Measurements from ENCODE around the gene PHF2.

PHF2 gene

DNA sequence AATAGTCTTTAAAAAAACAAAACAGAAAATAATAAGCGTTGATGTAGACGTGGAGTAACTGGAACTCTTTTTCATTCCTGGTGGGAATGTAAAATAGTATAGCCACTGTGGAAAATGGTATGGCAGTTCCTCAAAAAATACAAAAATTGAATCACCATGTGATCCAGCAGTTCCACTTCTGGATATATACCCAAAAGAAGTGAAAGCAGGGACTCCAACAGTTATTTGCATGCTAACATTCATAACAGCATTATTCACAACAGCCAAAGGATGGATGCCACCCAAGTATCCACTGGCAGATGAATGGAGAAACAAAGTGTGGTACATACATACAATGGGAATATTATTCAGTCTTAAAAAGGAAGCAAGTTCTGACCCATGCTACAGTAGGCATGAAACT, 4.2 kb upstream of the PHF2 start:
- no peaks in the 10 kb centered on the region for H3K27me3 ChIP-seq (ENCODE audit: control insufficient read depth, insufficient read depth, low read length)
- no peak overlapping the region for H3K4me3 ChIP-seq (ENCODE audit: low read length)

DNA sequence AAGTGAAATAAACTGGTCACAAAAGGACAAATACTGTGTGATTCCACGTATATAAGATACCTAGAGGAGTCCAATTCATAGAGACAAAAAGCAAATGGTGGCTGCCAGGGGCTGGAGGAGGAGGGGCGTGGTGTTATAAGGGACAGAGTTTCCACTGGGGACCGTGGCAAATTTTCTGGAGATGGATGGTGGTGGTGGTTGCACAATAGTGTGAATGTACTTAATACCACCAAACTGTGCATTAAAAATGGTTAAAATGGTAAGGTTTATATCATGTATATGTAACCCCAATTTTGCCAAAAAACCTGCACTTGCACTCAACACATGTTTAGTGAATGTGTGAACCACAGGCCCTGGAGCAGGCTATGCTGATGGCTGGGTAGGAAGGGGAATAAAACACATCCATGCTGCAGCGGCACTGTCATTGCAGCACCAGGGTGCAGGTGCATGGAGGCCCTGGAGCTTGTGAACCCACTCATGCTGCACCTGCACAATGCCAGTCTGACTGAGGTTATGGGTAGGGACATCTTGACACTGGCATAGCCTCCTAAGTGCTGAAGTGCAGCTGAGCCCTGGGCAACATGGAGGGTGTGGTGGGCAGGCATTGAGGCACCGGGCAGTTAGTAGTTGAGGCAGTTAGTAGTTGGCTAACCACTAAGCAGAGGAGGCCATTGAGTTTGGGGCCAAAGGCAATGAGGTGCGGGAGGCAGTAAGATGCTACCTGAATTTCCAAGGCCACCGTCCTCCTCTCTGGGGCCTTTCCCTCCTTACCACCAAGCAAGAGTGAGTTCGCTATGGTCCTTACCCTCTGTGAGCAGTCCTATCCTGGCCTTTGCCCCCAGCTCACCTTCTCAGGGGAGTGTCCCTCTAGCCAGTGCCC, 3.5 kb upstream of the PHF2 start:
- Histone ChIP-seq H3K4me3 (ENCODE audit: low read length) (no peak overlapping the region), H3K9me3 (ENCODE audit: control insufficient read depth, low read length) (no peaks in the 10 kb centered on the region), H3K36me3 (ENCODE audit: control insufficient read depth, insufficient read depth, low read length) (no peaks in the 10 kb centered on the region), H3K4me1 (ENCODE audit: control insufficient read depth, insufficient read depth, low read length) (peaks cover 17% of the 10 kb centered on the region), H3K27me3 (ENCODE audit: control insufficient read depth, insufficient read depth, low read length) (no peaks in the 10 kb centered on the region), H3K9ac (ENCODE audit: low read length) (no peak overlapping the region)

More for the DNA sequence above, 4.2 kb upstream of the PHF2 start:
- Histone ChIP-seq H3K9ac (ENCODE audit: low read length) (no peak overlapping the region), H3K9me3 (ENCODE audit: control insufficient read depth, low read length) (no peaks in the 10 kb centered on the region), H3K36me3 (ENCODE audit: control insufficient read depth, insufficient read depth, low read length) (no peaks in the 10 kb centered on the region), H3K4me1 (ENCODE audit: control insufficient read depth, insufficient read depth, low read length) (peaks cover 17% of the 10 kb centered on the region)

DNA sequence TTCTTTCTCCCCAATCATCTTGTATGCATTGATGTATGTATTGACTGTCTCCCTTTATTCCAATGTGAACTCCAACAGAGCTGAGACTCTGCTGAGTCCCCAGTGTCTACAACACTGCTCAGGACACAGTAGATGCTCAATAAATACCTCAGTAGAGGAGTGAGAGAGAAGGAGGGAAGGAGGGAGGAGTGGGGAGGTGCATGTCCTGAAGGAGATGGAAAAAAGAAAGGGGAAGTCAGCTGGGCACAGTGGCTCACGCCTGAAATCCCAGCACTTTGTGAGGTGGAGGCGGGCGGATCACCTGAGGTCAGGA, 2.9 kb upstream of the PHF2 start:
- Histone ChIP-seq H3K4me1 (ENCODE audit: control insufficient read depth, insufficient read depth, low read length) (peaks cover 20% of the 10 kb centered on the region), H3K9ac (ENCODE audit: low read length) (no peak overlapping the region), H3K9me3 (ENCODE audit: control insufficient read depth, low read length) (no peaks in the 10 kb centered on the region), H3K27me3 (ENCODE audit: control insufficient read depth, insufficient read depth, low read length) (no peaks in the 10 kb centered on the region), H3K4me3 (ENCODE audit: low read length) (no peak overlapping the region), H3K36me3 (ENCODE audit: control insufficient read depth, insufficient read depth, low read length) (no peaks in the 10 kb centered on the region)

DNA sequence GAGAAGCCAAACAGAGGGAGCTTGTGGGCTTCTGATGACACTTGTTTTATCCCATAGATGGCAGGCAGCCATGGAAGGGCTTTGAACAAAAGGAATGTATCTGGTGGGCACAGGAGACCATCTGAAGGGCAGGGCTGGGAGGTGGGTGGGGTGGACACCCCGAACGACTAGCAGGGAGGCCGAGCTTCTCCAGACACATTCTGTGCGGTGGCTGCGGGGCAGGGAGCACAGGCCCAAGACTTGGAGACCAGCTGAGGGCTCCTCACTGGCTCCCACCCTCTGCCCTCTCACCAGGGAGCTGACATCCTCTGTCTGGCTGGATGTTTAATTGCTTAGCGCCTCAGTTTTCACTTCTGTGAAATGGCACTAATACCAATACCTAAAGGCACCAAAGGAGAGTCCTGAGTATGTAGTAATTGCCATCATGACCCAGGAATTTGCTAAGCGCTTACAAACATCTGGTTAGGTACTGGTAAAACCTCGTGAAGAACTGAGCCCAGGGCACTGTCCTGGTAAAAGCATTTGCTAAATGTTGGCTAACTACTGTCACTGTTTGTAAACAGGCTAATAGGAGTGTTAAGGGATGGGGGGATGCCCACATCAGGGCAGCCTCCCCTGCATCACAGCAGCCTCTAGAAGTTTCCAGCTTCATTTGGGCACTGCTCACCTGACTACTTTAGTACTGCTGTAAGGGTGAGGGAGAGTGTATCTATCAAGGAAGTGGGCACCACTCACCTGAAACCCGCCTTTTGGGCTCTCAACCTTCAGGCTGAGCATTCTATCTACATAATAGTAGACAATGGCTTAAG, 2.1 kb upstream of the PHF2 start:
- H3K4me3 ChIP-seq (ENCODE audit: low read length): no peak overlapping the region
- peaks cover 21% of the 10 kb centered on the region for H3K4me1 ChIP-seq (ENCODE audit: control insufficient read depth, insufficient read depth, low read length)
- H3K9me3 ChIP-seq (ENCODE audit: control insufficient read depth, low read length): no peaks in the 10 kb centered on the region
- H3K36me3 ChIP-seq (ENCODE audit: control insufficient read depth, insufficient read depth, low read length): no peaks in the 10 kb centered on the region
- H3K9ac ChIP-seq (ENCODE audit: low read length): peak overlapping the region; percentile 96
- no peaks in the 10 kb centered on the region for H3K27me3 ChIP-seq (ENCODE audit: control insufficient read depth, insufficient read depth, low read length)

DNA sequence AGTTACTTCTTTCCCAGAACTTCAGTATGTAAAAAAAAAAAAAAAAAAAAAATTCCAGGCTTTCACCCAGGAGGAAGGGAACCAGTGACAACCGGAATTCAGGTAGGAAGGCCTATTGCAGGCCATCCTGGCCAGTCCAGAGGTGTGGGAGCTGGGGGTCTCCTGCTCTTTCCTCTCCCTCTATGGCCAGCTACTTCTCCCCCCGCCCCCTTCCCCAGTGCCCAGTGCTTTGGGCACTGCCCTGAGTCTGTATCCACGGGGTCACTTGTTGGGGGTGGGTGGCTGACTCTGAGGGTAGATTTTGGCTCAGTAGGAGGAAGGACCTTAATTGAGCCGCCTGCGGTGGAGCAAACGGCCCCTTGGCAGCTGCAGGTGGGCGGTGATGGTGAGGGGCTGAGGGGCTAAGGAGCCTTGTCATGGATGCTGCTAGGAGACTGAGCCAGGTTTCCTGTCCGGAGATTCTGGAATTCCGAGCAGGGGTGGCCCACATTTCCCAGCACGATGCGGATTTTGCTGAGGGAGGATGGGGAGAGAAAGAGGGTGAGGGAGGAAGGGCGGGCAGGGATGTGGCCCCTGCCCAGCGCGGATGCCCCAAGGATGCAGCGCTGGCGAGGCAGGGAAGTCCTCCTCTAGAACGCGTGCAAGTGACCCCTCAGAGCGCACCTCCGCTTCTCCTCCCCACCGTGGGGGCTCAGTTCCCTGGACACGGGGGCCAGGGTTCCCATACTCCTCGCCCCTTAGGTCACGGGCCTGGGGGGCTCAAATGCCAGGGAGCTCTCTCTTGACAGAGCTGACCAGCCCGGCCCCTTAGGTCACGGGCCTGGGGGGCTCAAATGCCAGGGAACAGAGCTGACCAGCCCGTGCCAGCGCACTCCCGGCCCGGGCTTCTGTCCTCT, 1.2 kb upstream of the PHF2 start:
- H3K4me3 ChIP-seq (ENCODE audit: low read length): peak overlapping the region; percentile 52

DNA sequence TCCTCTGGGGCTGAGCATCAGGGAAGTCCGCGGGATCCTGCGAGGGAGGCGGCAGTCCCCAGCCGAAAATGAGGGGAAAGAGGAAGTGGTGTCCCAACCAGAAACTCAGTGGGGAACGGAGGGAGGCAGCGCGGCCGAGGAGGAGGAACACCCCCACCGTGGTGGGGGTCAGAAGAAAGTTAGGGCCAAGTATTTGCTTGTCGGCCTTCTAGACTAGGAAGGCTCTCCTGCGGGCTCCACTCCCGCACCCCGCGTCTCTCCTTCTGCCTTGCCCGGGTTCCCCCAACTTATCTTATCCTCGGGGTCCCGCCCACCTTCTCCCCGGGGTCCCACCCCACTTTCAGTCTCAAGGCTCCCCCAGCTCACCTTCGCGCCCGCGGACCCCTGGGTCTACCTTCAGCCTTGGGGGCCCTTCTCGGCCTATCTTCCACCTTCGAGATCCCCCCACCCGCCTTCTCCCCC, 557 bp upstream of the PHF2 start:
- Histone ChIP-seq H3K27me3 (ENCODE audit: control insufficient read depth, insufficient read depth, low read length) (no peaks in the 10 kb centered on the region), H3K9me3 (ENCODE audit: control insufficient read depth, low read length) (no peaks in the 10 kb centered on the region), H3K4me1 (ENCODE audit: control insufficient read depth, insufficient read depth, low read length) (peaks cover 36% of the 10 kb centered on the region), H3K36me3 (ENCODE audit: control insufficient read depth, insufficient read depth, low read length) (no peaks in the 10 kb centered on the region), H3K9ac (ENCODE audit: low read length) (peak overlapping the region; percentile 96), H3K4me3 (ENCODE audit: low read length) (peak overlapping the region; percentile 52)

More for the DNA sequence above, 1.2 kb upstream of the PHF2 start:
- H3K36me3 ChIP-seq (ENCODE audit: control insufficient read depth, insufficient read depth, low read length): no peaks in the 10 kb centered on the region
- peaks cover 29% of the 10 kb centered on the region for H3K4me1 ChIP-seq (ENCODE audit: control insufficient read depth, insufficient read depth, low read length)
- no peaks in the 10 kb centered on the region for H3K9me3 ChIP-seq (ENCODE audit: control insufficient read depth, low read length)
- peak overlapping the region; percentile 96 for H3K9ac ChIP-seq (ENCODE audit: low read length)
- no peaks in the 10 kb centered on the region for H3K27me3 ChIP-seq (ENCODE audit: control insufficient read depth, insufficient read depth, low read length)

DNA sequence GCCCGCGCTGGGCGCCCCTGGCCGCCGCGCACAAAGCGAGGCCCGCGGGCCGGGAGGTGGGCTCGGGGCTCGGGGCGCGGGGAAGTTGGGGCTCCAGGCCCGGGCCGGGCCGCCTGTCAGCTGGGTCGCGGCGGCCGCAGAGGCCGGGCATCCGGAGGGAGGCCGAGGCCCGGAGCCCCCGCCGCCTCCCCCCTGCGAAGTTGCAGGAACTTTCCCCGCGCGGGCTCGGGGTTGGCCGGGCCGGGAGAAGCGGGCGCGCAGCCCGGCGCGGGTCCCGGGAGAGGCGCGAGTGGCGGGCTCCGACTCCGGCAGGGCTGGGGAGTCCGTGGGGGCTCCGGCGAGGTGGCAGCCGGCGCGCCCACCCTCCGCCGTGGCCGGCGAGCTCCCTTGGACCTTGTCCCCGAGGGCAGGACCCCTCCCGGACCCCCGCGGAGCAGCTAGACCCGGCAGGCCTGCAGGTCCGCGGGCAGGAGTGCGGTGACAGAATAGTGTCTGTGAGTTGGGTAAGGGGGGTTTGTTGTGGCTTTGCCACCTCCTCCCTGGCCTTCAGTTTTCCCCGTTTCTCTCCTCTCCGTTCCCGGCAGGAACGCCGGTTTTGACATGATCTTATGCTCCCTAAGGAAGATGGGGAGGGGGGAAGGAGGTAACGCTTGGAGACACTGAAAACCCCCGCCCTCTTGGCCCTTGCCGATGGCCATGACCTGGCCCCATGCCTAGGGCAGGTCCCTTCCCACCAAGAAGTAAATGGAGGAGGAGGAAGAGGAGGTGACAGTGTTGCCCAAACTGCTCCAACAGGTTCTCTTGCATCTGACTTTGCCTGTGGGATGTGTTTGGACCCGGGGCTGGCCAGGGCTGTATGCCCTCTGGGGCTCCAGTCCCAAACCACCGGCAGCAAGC, 942 bp downstream of the PHF2 start:
- no peaks in the 10 kb centered on the region for H3K9me3 ChIP-seq (ENCODE audit: control insufficient read depth, low read length)
- H3K27me3 ChIP-seq (ENCODE audit: control insufficient read depth, insufficient read depth, low read length): no peaks in the 10 kb centered on the region
- H3K4me1 ChIP-seq (ENCODE audit: control insufficient read depth, insufficient read depth, low read length): peaks cover 51% of the 10 kb centered on the region
- no peaks in the 10 kb centered on the region for H3K36me3 ChIP-seq (ENCODE audit: control insufficient read depth, insufficient read depth, low read length)
- peak overlapping the region; percentile 82 for H3K9ac ChIP-seq (ENCODE audit: low read length)
- H3K4me3 ChIP-seq (ENCODE audit: low read length): peak overlapping the region; percentile 55

DNA sequence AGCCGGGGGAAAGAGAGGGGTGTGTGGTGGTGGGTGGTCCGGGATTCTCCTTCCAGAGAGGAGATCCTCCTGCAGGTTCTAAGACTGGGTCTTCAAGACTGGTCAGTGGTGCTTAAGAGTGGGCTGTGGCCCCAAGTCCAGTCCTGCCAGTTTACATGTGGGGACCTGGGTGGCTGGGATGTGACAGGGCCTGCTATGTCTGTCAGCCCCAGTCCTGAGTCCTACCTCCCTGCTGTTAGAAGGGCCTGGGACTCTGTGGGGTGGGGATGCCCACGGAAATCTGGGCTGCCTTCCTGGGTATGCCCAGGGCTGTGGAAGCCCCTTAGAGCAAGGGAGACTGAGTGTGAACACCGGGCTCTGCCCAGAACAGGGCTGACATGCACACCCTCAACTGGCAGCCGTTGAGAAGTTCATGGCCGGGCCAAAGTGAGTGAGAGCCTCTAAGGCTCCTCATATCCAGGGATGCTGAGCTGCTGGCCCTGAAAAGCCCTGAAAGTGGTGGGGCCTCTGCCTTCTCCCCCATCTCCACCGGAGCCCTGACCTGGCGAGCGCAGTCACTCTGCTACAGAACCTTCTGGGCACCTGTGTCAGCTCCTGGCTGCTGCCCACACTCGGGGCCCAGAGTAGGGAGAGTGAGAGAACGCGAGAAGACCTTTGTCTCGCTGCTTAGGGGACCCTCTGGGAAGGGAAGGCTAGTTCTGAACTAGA, 1.7 kb downstream of the PHF2 start:
- no peaks in the 10 kb centered on the region for H3K9me3 ChIP-seq (ENCODE audit: control insufficient read depth, low read length)
- H3K27me3 ChIP-seq (ENCODE audit: control insufficient read depth, insufficient read depth, low read length): no peaks in the 10 kb centered on the region
- H3K4me3 ChIP-seq (ENCODE audit: low read length): peak overlapping the region; percentile 55
- H3K9ac ChIP-seq (ENCODE audit: low read length): peak overlapping the region; percentile 82
- peaks cover 59% of the 10 kb centered on the region for H3K4me1 ChIP-seq (ENCODE audit: control insufficient read depth, insufficient read depth, low read length)
- H3K36me3 ChIP-seq (ENCODE audit: control insufficient read depth, insufficient read depth, low read length): no peaks in the 10 kb centered on the region

DNA sequence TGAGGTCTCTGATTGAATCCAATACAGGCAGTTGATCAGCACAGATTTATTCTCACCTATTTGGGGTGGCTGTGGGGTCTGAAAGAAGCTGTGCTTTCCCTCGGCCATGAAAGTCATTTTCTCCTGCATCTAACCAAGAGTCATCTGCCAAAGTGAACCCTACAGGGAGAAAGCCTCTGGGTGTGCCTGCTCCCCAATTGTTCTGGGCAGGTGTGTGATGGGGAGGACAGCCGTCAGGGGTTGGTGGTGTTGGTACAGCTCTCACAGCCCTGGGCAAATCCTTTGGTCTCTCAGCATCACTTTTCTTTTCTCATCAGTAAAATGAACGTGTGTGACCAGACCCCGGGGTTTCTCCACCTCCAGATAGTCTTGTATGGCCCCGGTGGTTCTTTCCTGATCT, 2.5 kb downstream of the PHF2 start:
- no peaks in the 10 kb centered on the region for H3K36me3 ChIP-seq (ENCODE audit: control insufficient read depth, insufficient read depth, low read length)
- no peak overlapping the region for H3K4me3 ChIP-seq (ENCODE audit: low read length)
- H3K27me3 ChIP-seq (ENCODE audit: control insufficient read depth, insufficient read depth, low read length): no peaks in the 10 kb centered on the region
- H3K9me3 ChIP-seq (ENCODE audit: control insufficient read depth, low read length): no peaks in the 10 kb centered on the region
- no peak overlapping the region for H3K9ac ChIP-seq (ENCODE audit: low read length)
- peaks cover 59% of the 10 kb centered on the region for H3K4me1 ChIP-seq (ENCODE audit: control insufficient read depth, insufficient read depth, low read length)

DNA sequence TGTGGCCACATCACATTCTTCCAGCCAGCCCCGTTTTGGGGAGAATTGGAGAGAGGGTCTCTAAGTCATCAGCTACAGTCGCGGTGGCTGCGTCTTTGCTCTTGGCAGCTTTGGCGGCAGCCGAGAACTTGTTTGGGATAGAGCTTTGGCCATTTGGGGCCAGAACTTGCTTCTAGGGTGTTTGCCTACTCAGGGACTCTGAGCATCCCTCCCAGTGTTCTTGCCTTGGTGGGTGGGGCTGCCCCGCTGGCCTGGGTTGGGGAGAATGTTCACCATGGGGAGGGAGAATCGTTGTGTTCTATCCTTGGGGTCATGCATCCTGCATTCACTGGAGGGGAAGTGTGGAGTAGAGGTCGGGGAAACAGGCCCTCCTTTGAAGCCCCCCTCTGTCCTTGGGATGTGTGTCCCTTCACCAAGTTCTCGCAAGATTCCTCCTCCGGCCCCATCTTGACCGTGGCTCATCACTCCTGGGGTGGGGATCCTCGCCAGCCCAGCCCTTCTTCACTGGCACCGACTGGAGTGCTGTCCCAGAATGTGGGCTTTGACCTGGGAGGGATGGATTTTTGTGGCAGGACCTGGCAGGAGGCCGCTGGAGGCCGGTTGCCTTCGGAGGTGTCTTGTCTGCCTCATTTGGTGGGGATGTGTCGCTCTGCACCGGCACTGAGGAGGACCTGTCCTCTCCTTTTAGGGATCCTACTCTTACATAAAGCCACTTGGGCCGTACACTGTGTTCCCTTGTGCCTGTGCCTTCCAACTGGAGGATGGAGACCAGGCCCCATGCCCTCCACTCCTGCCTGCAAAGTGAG, 3.5 kb downstream of the PHF2 start:
- Histone ChIP-seq H3K9ac (ENCODE audit: low read length) (peak overlapping the region; percentile 12), H3K27me3 (ENCODE audit: control insufficient read depth, insufficient read depth, low read length) (no peaks in the 10 kb centered on the region), H3K4me1 (ENCODE audit: control insufficient read depth, insufficient read depth, low read length) (peaks cover 52% of the 10 kb centered on the region), H3K9me3 (ENCODE audit: control insufficient read depth, low read length) (no peaks in the 10 kb centered on the region), H3K4me3 (ENCODE audit: low read length) (no peak overlapping the region), H3K36me3 (ENCODE audit: control insufficient read depth, insufficient read depth, low read length) (no peaks in the 10 kb centered on the region)
